H1 (cell line): ENCODE data around the gene DYNC1H1. TPM values are rescaled to one million over a fixed set of nuclear protein-coding genes. Genes with fewer than 3 reads are reported as not detected.

Experiments
- CTCF ChIA-PET: fragments of 300-600 bp; sonication (Branson Sonifier 250); formaldehyde crosslinking; loops from one replicate; lab custom pipeline; 2021; ENCODE audit not compliant: partially characterized antibody; lab: Charles Lee
- POLR2A ChIA-PET: fragments of 300-600 bp; sonication (Branson Sonifier 250); formaldehyde crosslinking; loops from one replicate; lab custom pipeline; 2021; ENCODE audit warnings: inconsistent platforms; ENCODE audit not compliant: partially characterized antibody; lab: Charles Lee
- DNase-seq, 2 experiments: peaks; one replicate each; pipeline versions ENCODE4 v3.0.0 to v3.0.0-alpha.2; 2010 to 2022; ENCODE audit warnings: low spot score in 2 of 2, low read depth in 1 of 2, mixed read lengths in 1 of 2
- FAIRE-seq: peaks from 2 replicates; lab custom pipeline; 2011; peaks lifted over from hg19 to GRCh38; lab: Jason Lieb, UNC
- H2AFZ ChIP-seq: 2 replicates; pipeline ENCODE4 v1.8.1; 2012; ENCODE audit warnings: low read length, inconsistent platforms
- H2AK5ac ChIP-seq: 2 replicates; pipeline ENCODE4 v1.6.1; 2013; ENCODE audit warnings: low read depth, low read length
- H2BK120ac ChIP-seq: replicated peaks from 2 replicates; pipeline ENCODE3; 2013; ENCODE audit warnings: low read depth, low read length, inconsistent platforms
- H2BK12ac ChIP-seq: 2 replicates; pipeline ENCODE4 v1.6.1; 2013; ENCODE audit warnings: low read depth, low read length
- H2BK15ac ChIP-seq: 2 replicates; pipeline ENCODE4 v1.6.1; 2013; ENCODE audit warnings: low read length
- H2BK20ac ChIP-seq: 2 replicates; pipeline ENCODE4 v1.6.1; 2013; ENCODE audit warnings: low read length
- H2BK5ac ChIP-seq: 2 replicates; pipeline ENCODE4 v1.6.1; 2013; ENCODE audit warnings: low read depth, low read length
- H3K14ac ChIP-seq: 2 replicates; pipeline ENCODE4 v1.6.1; 2013; ENCODE audit warnings: inconsistent platforms; ENCODE audit not compliant: insufficient read length
- H3K18ac ChIP-seq: 2 replicates; pipeline ENCODE4 v1.6.1; 2013; ENCODE audit warnings: low read length; ENCODE audit errors: extremely low read depth
- H3K23ac ChIP-seq: 2 replicates; pipeline ENCODE4 v1.6.1; 2013; ENCODE audit warnings: inconsistent platforms; ENCODE audit not compliant: insufficient read length
- H3K23me2 ChIP-seq: 2 replicates; pipeline ENCODE4 v1.6.1; 2013; ENCODE audit warnings: low read depth, low read length
- H3K27ac ChIP-seq: 2 replicates; pipeline ENCODE4 v1.6.1; 2011; ENCODE audit warnings: low read depth, low read length, inconsistent platforms
- H3K27me3 ChIP-seq, 4 experiments: replicated peaks in 1 of 4; 1 replicate in 1 of 4; 2 replicates in 3 of 4; pipeline versions ENCODE4 v1.6.1 to v1.8.1; 2011 to 2013; ENCODE audit warnings: low read length in 3 of 4, mild to moderate bottlenecking in 3 of 4, inconsistent platforms in 2 of 4, mixed read lengths in 2 of 4, moderate library complexity in 1 of 4; ENCODE audit not compliant: control insufficient read depth in 3 of 4, insufficient read depth in 3 of 4; ENCODE audit errors: extremely low read depth in 1 of 4
- H3K36me3 ChIP-seq, 4 experiments: 2 replicates each; pipeline versions ENCODE4 v1.6.1 to v1.8.1; 2011 to 2013; ENCODE audit warnings: mild to moderate bottlenecking in 4 of 4, low read length in 3 of 4, moderate library complexity in 2 of 4, control low read depth in 1 of 4, inconsistent platforms in 1 of 4; ENCODE audit not compliant: insufficient read depth in 4 of 4, control insufficient read depth in 2 of 4
- H3K4ac ChIP-seq: replicated peaks from 2 replicates; pipeline ENCODE3; 2013; ENCODE audit warnings: low read length, low read depth, mixed read lengths, inconsistent platforms; ENCODE audit not compliant: insufficient read length
- H3K4me1 ChIP-seq, 4 experiments: replicated peaks in 1 of 4; 1 replicate in 1 of 4; 2 replicates in 3 of 4; pipeline versions ENCODE4 v1.6.1 to v1.8.1; 2011 to 2013; ENCODE audit warnings: low read length in 3 of 4, inconsistent platforms in 2 of 4, mixed read lengths in 1 of 4; ENCODE audit not compliant: insufficient read depth in 4 of 4, control insufficient read depth in 3 of 4
- H3K4me2 ChIP-seq, 2 experiments: 2 replicates each; pipeline versions ENCODE4 v1.6.1 to v1.8.1; 2011 to 2013; ENCODE audit warnings: low read depth in 2 of 2, low read length in 2 of 2, control low read depth in 1 of 2, inconsistent platforms in 1 of 2, mild to moderate bottlenecking in 1 of 2; ENCODE audit not compliant: insufficient read depth in 1 of 2
- H3K4me3 ChIP-seq, 4 experiments: fragments of 200-600, 300-600 bp in 1 of 4; sonication (generic), shearing (Covaris generic), sonication (Bioruptor Twin) in 1 of 4; 2 replicates each; pipeline versions ENCODE4 v1.5.1 to v1.8.1; 2011 to 2016; ENCODE audit warnings: low read length in 4 of 4, low read depth in 3 of 4, control low read depth in 2 of 4, inconsistent platforms in 2 of 4, mild to moderate bottlenecking in 2 of 4, mixed read lengths in 1 of 4, moderate library complexity in 1 of 4; ENCODE audit not compliant: insufficient read depth in 2 of 4; ENCODE audit errors: extremely low read depth in 1 of 4
- H3K56ac ChIP-seq: replicated peaks from 2 replicates; pipeline ENCODE3; 2013; ENCODE audit warnings: low read depth, mild to moderate bottlenecking, mixed read lengths, low read length, inconsistent platforms; ENCODE audit not compliant: insufficient read length
- H3K79me1 ChIP-seq: 2 replicates; pipeline ENCODE4 v1.6.1; 2013; ENCODE audit warnings: low read depth, low read length, control low read depth
- H3K79me2 ChIP-seq, 2 experiments: 2 replicates each; pipeline versions ENCODE4 v1.6.1 to v1.8.1; 2012 to 2013; ENCODE audit warnings: low read length in 2 of 2, mild to moderate bottlenecking in 2 of 2, inconsistent platforms in 1 of 2; ENCODE audit not compliant: insufficient read depth in 2 of 2, control insufficient read depth in 1 of 2
- H3K9ac ChIP-seq, 4 experiments: replicated peaks in 1 of 4; 1 replicate in 1 of 4; 2 replicates in 3 of 4; pipeline versions ENCODE4 v1.6.1 to v1.8.1; 2011 to 2013; ENCODE audit warnings: low read depth in 3 of 4, low read length in 3 of 4, control low read depth in 2 of 4, mild to moderate bottlenecking in 2 of 4, moderate library complexity in 2 of 4, inconsistent platforms in 1 of 4; ENCODE audit errors: extremely low read depth in 1 of 4
- H3K9me3 ChIP-seq, 2 experiments: 2 replicates each; pipeline versions ENCODE4 v1.6.1 to v1.8.1; 2012 to 2013; ENCODE audit warnings: mild to moderate bottlenecking in 2 of 2, moderate library complexity in 2 of 2, control low read depth in 1 of 2, inconsistent platforms in 1 of 2, low read depth in 1 of 2, low read length in 1 of 2, mixed read lengths in 1 of 2; ENCODE audit not compliant: insufficient read depth in 2 of 2
- H4K20me1 ChIP-seq, 2 experiments: replicated peaks in 1 of 2; 2 replicates each; pipeline versions ENCODE3 to v1.8.1; 2011 to 2013; ENCODE audit warnings: inconsistent platforms in 2 of 2, low read length in 2 of 2, mild to moderate bottlenecking in 1 of 2; ENCODE audit not compliant: insufficient read depth in 2 of 2, control insufficient read depth in 1 of 2
- H4K5ac ChIP-seq: 2 replicates; pipeline ENCODE4 v1.6.1; 2013; ENCODE audit warnings: low read length, low read depth, mixed read lengths, inconsistent platforms; ENCODE audit not compliant: insufficient read length
- H4K8ac ChIP-seq: 2 replicates; pipeline ENCODE4 v1.8.0; 2013; ENCODE audit warnings: mild to moderate bottlenecking, moderate library complexity, low read length, inconsistent platforms; ENCODE audit not compliant: insufficient read depth; ENCODE audit errors: extremely low read depth
- H4K91ac ChIP-seq: replicated peaks from 2 replicates; pipeline ENCODE3; 2013; ENCODE audit warnings: low read length, mixed read lengths, inconsistent platforms; ENCODE audit not compliant: insufficient read length
- GTF2F1 ChIP-seq: IDR thresholded peaks from 2 replicates; pipeline ENCODE4 v1.6.1; 2012; ENCODE audit warnings: low read depth, low read length, improper control_type of control experiment, borderline replicate concordance
- HDAC6 ChIP-seq: IDR thresholded peaks from one replicate; pipeline ENCODE4 v1.7.1; 2012; ENCODE audit warnings: low read depth, mild to moderate bottlenecking, inconsistent platforms, low read length, moderate library complexity
- KDM4A ChIP-seq: IDR thresholded peaks from one replicate; pipeline ENCODE4 v1.7.1; 2012; ENCODE audit warnings: low read depth, mild to moderate bottlenecking, moderate library complexity, low read length, inconsistent platforms; ENCODE audit not compliant: severe bottlenecking
- KDM5A ChIP-seq: fragments of 200-600 bp; IDR thresholded peaks from 2 replicates; pipeline ENCODE4 v1.7.1; 2012; ENCODE audit warnings: mild to moderate bottlenecking, low read length, inconsistent platforms, mixed read lengths
- NANOG ChIP-seq: IDR thresholded peaks from 2 replicates; pipeline ENCODE4 v1.6.1; 2011; ENCODE audit warnings: low read length, low read depth, mild to moderate bottlenecking, inconsistent platforms; ENCODE audit not compliant: insufficient read depth, poor library complexity, severe bottlenecking
- WGBS, 2 experiments: shearing (Covaris generic) in 1 of 2; methylation state at CpG; one replicate each; pipeline versions ENCODE4 v1.1.6 to v1.1.7; 2013 to 2015; ENCODE audit warnings: low lambda C conversion rate in 2 of 2, mixed read lengths in 2 of 2, inconsistent platforms in 1 of 2, low coverage in 1 of 2, missing lambda C conversion rate in 1 of 2; ENCODE audit not compliant: insufficient replicate concordance in 2 of 2, insufficient coverage in 1 of 2, insufficient read length in 1 of 2; ENCODE audit errors: extremely low coverage in 1 of 2, missing lambda C conversion rate in 1 of 2; 5-methylcytosine and 5-hydroxymethylcytosine counted together
- polyA plus RNA-seq, 7 experiments: library from polyadenylated mRNA; depleted of rRNA in 3 of 7; stranded (reverse) in 5 of 7; unstranded in 2 of 7; fragments of >200 nt in 5 of 7; fragments of 200-250 nt in 2 of 7; gene quantifications; 1 replicate in 5 of 7; 2 replicates in 1 of 7; 4 replicates in 1 of 7; pipeline versions ENCODE4 v1.2.1 to v1.2.3, GENCODE V29; 2011 to 2013; ENCODE audit warnings: missing spikeins in 2 of 7, mixed read lengths in 2 of 7
- total RNA-seq: library from RNA; stranded (reverse); fragmentation: NEBNext Ultra II Directional; extraction: Animal tissue kit (Norgen Biotek cat#: 25700); gene quantifications from 2 replicates; pipeline ENCODE4 v1.2.1, GENCODE V29; 2021

Gene DYNC1H1
- total and polyA plus RNA-seq, 2 of the 8 experiments (the other 6 are each of a cell fraction or from before 2014, with no cell fraction given): 238 to 387 TPM

DNA sequence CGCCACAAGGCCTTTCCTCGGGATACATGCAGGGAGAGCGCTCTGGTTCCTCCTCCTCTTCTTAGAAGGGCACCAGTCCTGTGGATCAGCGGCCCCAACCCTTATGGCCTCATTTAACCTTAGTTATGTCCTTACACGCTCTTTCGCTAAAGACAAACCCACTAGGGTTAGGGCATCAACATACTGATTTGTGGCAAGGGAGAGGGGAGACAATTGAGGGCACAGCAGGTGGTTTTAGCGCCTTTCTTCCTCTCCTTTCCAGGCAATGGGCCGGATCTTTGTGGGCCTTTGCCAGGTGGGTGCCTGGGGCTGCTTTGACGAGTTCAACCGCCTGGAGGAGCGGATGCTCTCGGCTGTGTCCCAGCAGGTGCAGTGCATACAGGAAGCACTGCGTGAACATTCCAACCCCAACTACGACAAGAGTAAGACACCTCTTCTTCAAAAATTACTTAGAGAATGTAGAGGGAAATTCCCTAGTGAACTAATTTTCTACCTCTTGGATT is 43.6 kb downstream of the DYNC1H1 start:
- no peak overlapping the region for H3K4me3 ChIP-seq
- no peak overlapping the region for H3K9ac ChIP-seq
- no peak overlapping the region for H2BK5ac ChIP-seq
- H4K91ac ChIP-seq: no peak overlapping the region
- no peaks in the 10 kb centered on the region for H3K23me2 ChIP-seq
- no peak overlapping the region for H2AK5ac ChIP-seq
- H3K79me2 ChIP-seq: no peaks in the 10 kb centered on the region
- no peak overlapping the region for H2BK12ac ChIP-seq
- H3K18ac ChIP-seq: no peak overlapping the region
- peaks cover 51 to 96% (median 83%) of the 10 kb centered on the region in 4 experiments for H3K36me3 ChIP-seq
- no peak overlapping the region for H3K4me2 ChIP-seq
- FAIRE-seq (no peak), DNase-seq (no peak)
- H3K79me1 ChIP-seq: no peaks in the 10 kb centered on the region
- H4K8ac ChIP-seq: no peak overlapping the region
- ChIA-PET CTCF (interaction anchor here (1.5 to 1.6 kb wide), 2 partner anchors 21 to 47 kb away, joined by 5 read pairs; no protein-coding TSS in a partner anchor), POLR2A (interaction anchor here (1.0 kb wide), 1 partner anchor 12 kb away, joined by 3 read pairs; no protein-coding TSS in a partner anchor)
- H3K27me3 ChIP-seq: no peaks in the 10 kb centered on the region
- no peak overlapping the region for H2BK120ac ChIP-seq
- H3K56ac ChIP-seq: no peak overlapping the region
- no peaks in the 10 kb centered on the region for H3K4me1 ChIP-seq
- no peak overlapping the region for H3K27ac ChIP-seq
- WGBS, 2 experiments: 99% methylated on average over 12 of the region's 14 CpGs; no CpG with 5 or more reads in 1 of the 2 experiments
- H3K14ac ChIP-seq: no peak overlapping the region
- no peak overlapping the region for H2AFZ ChIP-seq
- H3K9me3 ChIP-seq: no peaks in the 10 kb centered on the region
- H3K4ac ChIP-seq: no peak overlapping the region
- H2BK20ac ChIP-seq: no peak overlapping the region
- H2BK15ac ChIP-seq: no peak overlapping the region
- H3K23ac ChIP-seq: no peak overlapping the region
- no peak overlapping the region for H4K5ac ChIP-seq
- H4K20me1 ChIP-seq: peaks cover 1 to 6% of the 10 kb centered on the region in 2 experiments
- no peak for TF ChIP-seq GTF2F1
- TF ChIP-seq KDM4A: no peak
- no peak for TF ChIP-seq KDM5A
- no peak for TF ChIP-seq NANOG
- TF ChIP-seq HDAC6: no peak
